ENCODE data around the gene PAX1.

Gene PAX1

DNA sequence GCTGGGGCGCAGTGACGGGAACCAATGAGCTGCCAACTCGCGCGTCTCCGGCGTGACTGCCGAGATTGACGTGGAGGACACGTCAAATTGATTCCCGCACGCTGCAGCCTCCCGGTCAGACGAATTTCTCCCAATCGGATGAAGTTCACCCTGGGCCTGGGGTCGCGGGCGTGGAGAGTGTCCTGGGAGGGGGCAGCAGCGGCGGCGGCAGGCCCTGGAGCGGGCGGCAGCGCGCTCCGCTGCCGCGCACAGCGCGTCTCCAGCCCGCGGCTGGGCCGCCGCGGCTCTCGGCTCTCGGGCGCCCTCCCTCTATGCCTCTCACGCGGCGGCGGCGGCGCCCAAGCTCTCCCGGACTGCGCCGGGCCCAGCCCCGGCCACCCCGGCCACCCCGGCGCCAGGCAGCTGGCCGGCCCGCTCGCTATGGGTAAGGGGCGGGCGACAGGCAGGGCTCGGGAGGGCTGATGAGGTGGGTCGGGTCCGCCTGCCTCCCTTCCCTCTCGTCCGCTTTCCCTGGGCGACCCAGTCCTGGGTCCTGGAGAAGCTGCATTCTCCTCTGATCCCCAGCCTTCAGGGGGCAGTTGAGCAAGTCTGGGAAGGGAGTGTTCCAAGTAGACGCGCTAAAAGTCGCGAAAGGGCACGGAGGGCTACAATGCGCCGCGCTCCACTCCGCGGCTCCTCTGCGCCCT lies at the start of gene PAX1:
Gene PAX1, plus strand, starts transcription at position 90 of the 686 bp plus-strand sequence. Its CDS starts 49 bp downstream, at position 139.
- DNase-seq = no peak

- no peak for DNase-seq
Measured at GRCh38 chr20:21656308-21657067, 49.0 kb upstream of the PAX1 start.

DNA sequence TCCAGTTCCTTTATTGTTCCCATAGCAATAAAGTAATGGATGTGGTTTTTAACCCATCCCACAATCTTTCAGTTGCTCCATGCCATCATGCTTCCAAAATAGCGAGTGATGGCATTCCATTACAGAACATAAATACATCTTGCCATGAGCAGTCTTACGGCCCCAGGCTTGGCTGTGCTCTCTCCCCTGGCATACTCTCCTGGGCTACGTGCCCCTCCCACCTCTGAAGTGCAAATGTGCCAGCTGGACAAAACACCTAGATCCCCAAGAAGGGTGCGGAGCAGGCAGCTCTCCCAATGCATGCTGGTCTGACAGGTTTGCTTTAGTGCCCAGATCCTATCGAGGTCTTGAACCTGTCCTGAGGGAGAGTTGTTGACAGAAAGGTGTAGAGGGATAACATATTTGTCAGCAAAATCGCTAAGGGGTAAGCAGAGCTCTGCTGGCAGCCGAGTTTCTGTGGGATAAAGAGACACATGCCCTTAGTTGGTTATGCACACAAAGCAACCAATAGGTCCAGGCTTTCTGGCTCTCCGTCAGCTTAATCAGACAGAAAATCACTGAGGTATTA lies 43.9 kb upstream of the PAX1 start:
- no peak for DNase-seq

GRCh38 chr20:21663465-21663864 lies 42.0 kb upstream of the PAX1 start:
- DNase-seq = no peak

- no peak for DNase-seq
Measured at GRCh38 chr20:21665687-21666446, 39.6 kb upstream of the PAX1 start.

DNA sequence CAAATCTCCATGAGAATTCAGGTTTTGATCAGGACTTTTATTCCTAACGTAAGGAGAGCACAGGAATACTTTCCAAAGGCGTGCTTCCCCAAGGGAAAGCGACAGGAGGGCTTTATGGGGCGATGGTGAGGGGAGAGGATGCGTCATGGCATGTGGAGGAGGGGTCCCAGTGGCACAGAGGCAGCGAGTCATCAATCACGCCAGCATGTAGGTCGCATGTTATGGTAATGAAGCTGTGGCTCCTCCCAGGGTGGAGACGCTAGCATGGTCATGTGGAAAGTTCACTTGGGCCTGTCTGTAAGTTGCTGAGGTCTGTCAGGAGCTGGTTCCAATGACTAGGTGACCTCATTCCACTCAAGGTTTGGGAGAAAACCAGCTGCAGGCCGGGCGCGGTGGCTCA lies 35.3 kb upstream of the PAX1 start:
- DNase-seq = no peak

- no peak for DNase-seq
Measured at GRCh38 chr20:21670981-21671380, 34.5 kb upstream of the PAX1 start.

DNA sequence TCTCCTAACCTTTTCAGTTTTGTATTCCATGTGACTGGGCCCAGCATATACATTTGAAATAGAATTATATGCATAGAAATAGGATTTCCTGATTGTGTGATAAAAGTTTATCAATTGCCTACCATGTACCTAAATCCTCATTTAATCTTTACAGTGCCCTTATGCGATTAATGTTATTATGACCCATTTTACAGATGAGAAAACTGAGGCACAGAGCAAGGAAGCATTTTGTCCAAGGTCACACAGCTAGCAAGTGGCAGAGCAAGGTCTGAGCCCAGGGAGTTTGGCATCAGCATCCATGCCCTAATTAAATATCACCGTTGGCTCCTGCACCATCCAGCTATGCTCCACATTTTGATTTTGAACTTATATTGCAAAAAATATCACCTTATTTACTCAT lies 28.2 kb upstream of the PAX1 start:
- DNase-seq = no peak

- no peak for DNase-seq
Measured at GRCh38 chr20:21677781-21678180, 27.7 kb upstream of the PAX1 start.

DNA sequence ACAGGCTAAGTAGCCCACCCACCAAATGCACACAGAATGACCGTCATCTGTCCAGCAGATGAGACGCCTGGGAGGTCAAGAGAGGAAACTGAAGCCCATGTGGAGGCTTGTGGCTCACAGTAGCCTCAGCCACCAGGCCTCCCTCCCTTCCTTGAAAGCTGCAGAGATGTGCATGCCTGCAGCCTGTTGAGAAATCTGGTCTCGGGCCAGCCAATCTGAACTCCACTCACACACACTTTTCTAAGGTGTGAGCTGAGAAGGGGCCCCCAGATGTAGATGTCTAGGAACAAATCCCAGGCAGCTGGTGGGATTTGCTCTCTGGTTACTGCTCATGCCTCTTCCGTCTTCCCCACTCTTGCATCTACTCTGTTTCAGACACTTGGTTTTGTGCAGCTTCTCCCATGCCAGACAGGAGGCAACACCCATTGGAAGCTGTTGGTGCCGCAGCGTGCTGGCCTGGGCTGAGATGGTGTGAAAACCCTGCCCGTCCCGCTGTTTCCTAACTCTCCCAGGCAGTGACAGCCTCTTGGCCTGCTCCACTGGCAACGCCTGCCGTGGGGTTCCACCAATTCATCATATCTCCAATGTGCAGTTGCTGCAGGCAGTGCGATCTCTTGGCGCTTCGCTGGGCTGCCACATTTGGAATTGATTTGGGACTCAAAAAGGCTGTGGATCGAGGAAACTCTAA lies 24.1 kb upstream of the PAX1 start:
- DNase-seq = no peak

GRCh38 chr20:21681922-21682318 lies 23.5 kb upstream of the PAX1 start:
- DNase-seq = no peak

DNA sequence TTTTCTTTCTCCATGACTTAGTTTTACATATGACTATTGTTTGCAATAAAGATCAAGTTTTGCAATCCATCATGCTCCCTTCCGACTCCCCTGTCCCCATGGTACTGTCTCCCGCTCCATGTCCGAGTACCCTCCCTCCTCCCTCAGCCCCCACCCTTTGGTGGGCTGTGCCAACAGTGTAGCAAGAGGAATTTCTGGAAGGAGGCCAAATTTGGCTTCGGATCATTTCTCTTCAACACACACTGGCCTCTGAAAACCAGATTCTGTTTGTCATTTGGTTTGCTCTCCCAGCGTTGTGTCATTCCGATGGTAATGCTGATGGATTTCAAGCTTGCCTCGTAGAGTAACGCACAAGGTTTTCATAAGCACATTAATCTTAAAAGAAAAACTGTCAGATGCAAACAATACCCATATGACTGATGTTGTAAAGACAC lies 22.9 kb upstream of the PAX1 start:
- DNase-seq = no peak

DNA sequence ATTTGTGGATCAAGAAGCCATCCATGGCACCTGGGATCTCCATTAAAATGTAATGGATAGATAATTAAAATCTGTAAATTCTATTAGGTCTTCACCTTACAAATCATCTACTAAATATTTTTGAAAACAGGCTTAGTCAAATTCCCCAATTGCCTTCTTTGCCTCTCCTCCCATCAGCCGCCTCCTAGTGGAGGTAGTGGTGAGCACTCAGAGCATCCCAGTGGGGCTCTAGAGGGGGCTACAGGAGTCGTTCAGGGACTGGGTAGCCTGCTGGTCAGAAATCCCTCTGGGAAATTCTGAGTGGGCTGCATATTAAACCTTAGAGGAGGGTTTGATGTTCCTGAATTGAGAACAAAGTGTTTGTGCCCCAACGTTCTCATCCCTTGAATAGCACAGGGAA lies 20.8 kb upstream of the PAX1 start:
- no peak for DNase-seq

DNA sequence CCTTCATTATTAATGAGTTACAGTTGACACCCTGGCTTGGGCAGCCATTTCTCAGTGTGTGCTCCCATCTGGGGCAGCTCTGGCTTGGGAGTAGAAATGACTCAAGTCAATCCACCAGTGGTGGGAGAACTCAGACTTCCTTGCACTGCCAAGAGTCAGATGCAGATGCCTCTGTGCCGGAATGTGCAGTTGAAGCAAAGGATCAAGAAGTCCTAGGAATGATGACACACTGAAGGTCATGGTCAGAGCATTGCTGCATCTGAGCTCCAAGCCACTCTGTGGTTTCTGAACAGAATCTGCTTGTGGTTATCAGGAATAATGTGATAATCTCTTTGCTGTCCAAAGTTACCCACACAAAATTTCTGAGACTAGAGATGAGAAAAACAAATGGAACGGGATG lies 19.5 kb upstream of the PAX1 start:
- DNase-seq = no peak

GRCh38 chr20:21693322-21693721 lies 12.1 kb upstream of the PAX1 start:
- DNase-seq = no peak

DNA sequence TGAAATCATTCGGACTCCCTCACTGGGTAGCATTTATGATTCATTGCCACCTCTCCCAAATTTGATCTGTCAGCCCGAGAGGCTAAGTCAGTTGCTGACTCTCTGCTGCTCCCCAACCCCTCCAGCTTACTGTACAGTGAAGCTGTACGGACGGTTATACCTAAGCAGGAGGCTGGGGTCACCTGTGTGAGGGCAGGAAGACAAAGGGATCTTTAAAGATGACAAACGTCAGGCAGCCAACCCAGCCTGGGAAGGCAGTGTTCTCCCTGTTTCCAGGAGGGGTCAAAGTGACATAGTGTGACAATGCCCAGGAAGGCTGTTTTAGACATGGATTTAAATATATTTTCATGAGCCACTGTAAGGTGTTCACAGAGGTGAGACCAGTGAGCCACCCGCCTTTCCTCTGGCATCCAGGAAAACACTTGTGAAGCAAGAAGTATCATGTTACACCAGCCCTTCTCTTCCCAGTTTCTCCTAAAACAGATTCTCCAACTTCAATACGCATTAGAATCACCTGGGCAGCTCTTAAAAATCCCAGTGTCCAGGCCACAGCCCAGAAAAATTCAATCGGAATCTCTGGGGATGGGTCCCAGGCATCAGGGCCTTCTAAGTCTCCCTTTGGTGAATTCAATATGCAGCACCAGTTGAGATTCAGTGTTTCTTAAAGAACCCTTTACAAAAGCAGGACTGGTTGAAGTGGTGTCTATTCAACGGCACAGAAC lies 6.8 kb upstream of the PAX1 start:
- no peak for DNase-seq

- no peak for DNase-seq
Measured at GRCh38 chr20:21699216-21699508, 6.3 kb upstream of the PAX1 start.

DNA sequence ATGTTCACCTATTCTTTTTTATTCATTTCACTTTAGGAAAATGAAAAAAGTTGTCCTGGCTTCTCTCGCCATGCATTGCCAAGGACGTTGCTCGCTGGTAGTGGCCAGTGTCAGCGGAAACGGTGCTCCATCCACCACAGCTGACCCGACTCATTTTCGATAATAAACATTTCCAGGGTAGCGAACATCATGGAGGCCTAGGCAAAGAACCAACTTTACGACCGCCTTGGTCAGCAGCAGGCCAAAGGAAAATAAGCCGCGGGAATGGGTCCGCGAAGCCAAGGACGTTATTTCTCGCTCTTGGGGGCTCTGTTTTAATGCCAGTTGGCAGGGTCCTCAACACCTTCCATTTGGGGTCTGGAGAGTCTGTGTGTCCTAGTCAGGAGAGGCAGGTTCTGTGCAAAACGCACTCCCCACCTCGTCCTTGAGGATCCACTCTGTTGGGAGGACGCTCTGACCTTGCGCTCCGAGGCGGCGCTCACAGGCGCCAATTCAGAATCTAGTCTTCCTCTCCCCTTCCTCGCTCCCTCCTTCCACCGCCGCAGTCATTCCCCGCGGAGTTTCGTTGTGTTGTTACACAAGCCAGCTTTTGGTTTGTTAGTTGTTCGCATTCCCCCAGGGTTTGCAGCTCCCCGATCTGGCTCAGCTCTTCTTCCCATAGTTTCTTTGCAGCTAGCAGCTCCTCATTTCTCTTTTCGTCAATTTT lies 4.1 kb upstream of the PAX1 start:
- no peak for DNase-seq

DNA sequence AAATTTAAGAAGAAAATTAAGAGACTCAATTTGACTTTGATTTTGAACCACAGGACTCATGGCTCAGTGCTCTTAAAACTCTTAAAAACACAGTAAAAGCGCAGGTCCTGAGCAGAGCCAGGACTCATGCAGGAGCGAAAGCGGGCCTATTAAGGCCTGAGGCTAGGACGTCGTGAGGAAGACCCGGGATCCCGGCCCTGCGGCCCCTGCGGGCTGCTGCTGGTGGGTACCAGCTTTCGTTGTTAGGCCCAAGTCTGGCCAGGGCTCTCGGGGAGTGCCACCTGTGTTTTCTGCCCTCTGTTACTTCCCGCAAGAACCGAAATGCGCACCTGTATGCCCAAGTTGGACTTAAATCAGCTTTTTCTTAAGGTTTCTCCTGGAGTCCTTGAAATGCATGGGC lies 3.4 kb upstream of the PAX1 start:
- no peak for DNase-seq

- DNase-seq = no peak
Measured at GRCh38 chr20:21702553-21703470, 2.7 kb upstream of the PAX1 start.

All from CD4-positive, alpha-beta T cell treated with Interleukin-17A for 1 hour (primary cell).